ENCODE measurements around the gene SHISA6.
"Not testable (repeated sequence)": the region's sequence is repeated elsewhere in the genome, so short reads cannot be mapped to it uniquely, and the experiment has no call there.

SHISA6 gene

GRCh38 chr17:11309033-11309432 lies 68.0 kb downstream of the SHISA6 start:
- Histone ChIP-seq H3K4me1 (ENCODE audit: control insufficient read depth in 1 of 2, insufficient read depth in 1 of 2, low read depth in 1 of 2, low read length in 1 of 2) (no peaks in the 10 kb centered on the region), H3K27ac (no peak overlapping the region), H3K9me3 (no peaks in the 10 kb centered on the region), H3K36me3 (no peaks in the 10 kb centered on the region), H3K4me3 (ENCODE audit: low read depth in 1 of 2, low read length in 1 of 2) (no peak overlapping the region), H3K27me3 (no peaks in the 10 kb centered on the region)
- no peak for TF ChIP-seq CTCF (IDR thresholded peaks at IDR 0.05)

- no peaks in the 10 kb centered on the region for H3K9me3 ChIP-seq
- H3K4me3 ChIP-seq (ENCODE audit: low read depth in 1 of 2, low read length in 1 of 2), result no peak overlapping the region
- H3K4me1 ChIP-seq (ENCODE audit: control insufficient read depth in 1 of 2, insufficient read depth in 1 of 2, low read depth in 1 of 2, low read length in 1 of 2), result no peaks in the 10 kb centered on the region
- H3K27me3 ChIP-seq, result no peaks in the 10 kb centered on the region
- H3K27ac ChIP-seq, result no peak overlapping the region
- no peaks in the 10 kb centered on the region for H3K36me3 ChIP-seq
- no peak for TF ChIP-seq CTCF (IDR thresholded peaks at IDR 0.05)
Observed at GRCh38 chr17:11309850-11310249, 68.8 kb downstream of the SHISA6 start.

DNA sequence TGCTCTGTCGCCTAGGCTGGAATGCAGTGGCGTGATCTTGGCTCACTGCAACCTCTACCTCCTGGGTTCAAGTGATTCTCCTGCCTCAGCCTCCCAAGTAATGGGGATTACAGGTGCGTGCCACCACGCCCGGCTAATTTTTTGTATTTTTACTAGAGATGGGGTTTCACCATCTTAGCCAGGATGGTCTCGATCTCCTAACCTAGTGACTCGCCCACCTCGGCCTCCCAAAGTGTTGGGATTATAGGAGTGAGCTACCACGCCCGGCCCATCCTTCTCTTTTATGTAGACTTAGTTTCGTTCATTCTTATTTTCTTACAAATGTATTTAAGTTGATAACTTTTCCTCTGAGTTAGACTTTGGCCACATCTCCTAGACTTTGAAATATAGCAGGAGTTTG lies 75.4 kb downstream of the SHISA6 start:
- H3K4me1 ChIP-seq (ENCODE audit: control insufficient read depth in 1 of 2, insufficient read depth in 1 of 2, low read depth in 1 of 2, low read length in 1 of 2); H3K27me3 ChIP-seq; H3K4me3 ChIP-seq (ENCODE audit: low read depth in 1 of 2, low read length in 1 of 2); H3K36me3 ChIP-seq; H3K27ac ChIP-seq; H3K9me3 ChIP-seq: not testable (repeated sequence)

DNA sequence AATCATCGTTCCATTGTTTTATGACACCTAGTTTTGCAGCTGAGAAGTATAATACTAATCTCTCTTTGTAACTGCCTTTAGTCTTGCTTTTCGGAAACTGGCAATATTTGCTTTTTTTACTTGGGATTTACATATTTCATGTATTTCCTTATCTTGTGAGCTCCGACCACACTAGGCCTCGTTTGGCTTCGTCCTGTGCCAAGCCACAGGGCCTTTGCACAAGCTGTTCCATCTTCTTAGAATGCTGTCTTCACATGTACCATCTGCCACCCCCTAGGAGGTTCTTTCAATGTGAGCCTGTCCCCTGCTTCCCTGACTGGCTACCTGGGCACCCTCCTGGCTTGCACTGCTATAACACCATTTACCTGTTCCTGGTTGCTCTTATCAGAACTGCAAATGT lies 77.2 kb downstream of the SHISA6 start:
- H3K9me3 ChIP-seq, result no peaks in the 10 kb centered on the region
- TF ChIP-seq CTCF (IDR thresholded peaks at IDR 0.05), result no peak
- no peak overlapping the region for H3K27ac ChIP-seq
- no peaks in the 10 kb centered on the region for H3K4me1 ChIP-seq (ENCODE audit: control insufficient read depth in 1 of 2, insufficient read depth in 1 of 2, low read depth in 1 of 2, low read length in 1 of 2)
- no peaks in the 10 kb centered on the region for H3K36me3 ChIP-seq
- H3K27me3 ChIP-seq, result no peaks in the 10 kb centered on the region
- H3K4me3 ChIP-seq (ENCODE audit: low read depth in 1 of 2, low read length in 1 of 2), result no peak overlapping the region

DNA sequence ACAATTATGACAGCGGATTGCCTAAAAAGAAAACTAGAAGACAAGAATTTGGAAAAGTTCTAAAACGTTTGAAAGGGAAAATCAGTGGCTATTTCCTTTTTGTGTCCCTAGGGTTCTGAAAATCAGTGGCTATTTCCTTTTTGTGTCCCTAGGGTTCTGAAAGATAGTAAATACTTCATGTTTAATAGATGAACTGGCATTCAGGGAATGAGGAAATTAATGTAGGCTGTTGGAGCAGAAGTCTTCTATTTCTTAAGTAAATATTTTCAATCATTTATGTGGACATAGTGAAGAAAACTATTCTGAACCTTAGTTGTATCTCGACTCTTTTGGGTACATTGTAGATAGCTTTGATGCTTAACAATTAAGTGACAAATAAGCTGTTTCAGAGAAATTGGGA lies 78.9 kb downstream of the SHISA6 start:
- H3K4me3 ChIP-seq (ENCODE audit: low read depth in 1 of 2, low read length in 1 of 2), result no peak overlapping the region
- TF ChIP-seq CTCF (IDR thresholded peaks at IDR 0.05), result no peak
- H3K9me3 ChIP-seq, result no peaks in the 10 kb centered on the region
- H3K27me3 ChIP-seq, result no peaks in the 10 kb centered on the region
- H3K4me1 ChIP-seq (ENCODE audit: control insufficient read depth in 1 of 2, insufficient read depth in 1 of 2, low read depth in 1 of 2, low read length in 1 of 2), result no peaks in the 10 kb centered on the region
- H3K27ac ChIP-seq, result no peak overlapping the region
- no peaks in the 10 kb centered on the region for H3K36me3 ChIP-seq

DNA sequence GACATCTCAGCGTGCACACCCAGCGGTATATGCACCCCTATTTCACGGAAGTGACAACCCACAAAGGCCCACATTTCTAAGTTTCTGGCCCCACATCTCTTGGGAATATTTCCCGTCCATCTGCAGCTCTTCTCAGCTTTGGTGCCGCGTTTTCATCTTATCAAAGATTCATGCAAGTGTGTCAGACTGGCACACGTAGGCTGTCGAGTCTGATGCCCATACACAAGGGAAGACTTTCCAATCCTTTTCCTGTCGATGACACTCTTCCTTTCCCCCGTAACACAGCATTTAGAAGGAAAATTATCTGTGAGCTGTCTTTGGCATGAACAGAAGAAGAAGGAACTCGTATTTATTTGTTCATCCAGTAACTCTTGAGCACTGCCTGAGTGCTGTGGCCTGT lies 83.0 kb downstream of the SHISA6 start:
- H3K27ac ChIP-seq, result no peak overlapping the region
- H3K9me3 ChIP-seq, result no peaks in the 10 kb centered on the region
- H3K27me3 ChIP-seq, result no peaks in the 10 kb centered on the region
- H3K4me1 ChIP-seq (ENCODE audit: control insufficient read depth in 1 of 2, insufficient read depth in 1 of 2, low read depth in 1 of 2, low read length in 1 of 2), result no peaks in the 10 kb centered on the region
- no peaks in the 10 kb centered on the region for H3K36me3 ChIP-seq
- H3K4me3 ChIP-seq (ENCODE audit: low read depth in 1 of 2, low read length in 1 of 2), result no peak overlapping the region
- TF ChIP-seq CTCF (IDR thresholded peaks at IDR 0.05), result no peak

All from neutrophil (primary cell).